Spinal cord (tissue), 10 donors: ENCODE results near the gene CENPP. TPM values are rescaled to one million over a fixed set of nuclear protein-coding genes. Genes with fewer than 3 reads are reported as not detected.
A peak's percentile ranks its signal among the peaks of the same experiment; 100 is the strongest.

Experiments
- DNase-seq, 6 donors: peaks; one replicate each; pipeline versions ENCODE4 v3.0.0 to v3.0.0-alpha.2; 2013 to 2015; ENCODE audit warnings: low spot score in 6 of 6, low read depth in 4 of 6
- H3K27ac ChIP-seq: one replicate; pipeline ENCODE4 v1.5.1; 2013; ENCODE audit warnings: low read depth, low read length, control low read depth
- H3K27me3 ChIP-seq: one replicate; pipeline ENCODE4 v1.6.1; 2013; ENCODE audit warnings: low read length; ENCODE audit not compliant: control insufficient read depth, insufficient read depth
- H3K36me3 ChIP-seq: one replicate; pipeline ENCODE4 v1.6.1; 2013; ENCODE audit warnings: low read length; ENCODE audit not compliant: control insufficient read depth, insufficient read depth
- H3K4me1 ChIP-seq: one replicate; pipeline ENCODE4 v1.6.1; 2013; ENCODE audit warnings: low read length; ENCODE audit not compliant: control insufficient read depth, insufficient read depth
- H3K4me3 ChIP-seq: one replicate; pipeline ENCODE4 v1.5.1; 2013; ENCODE audit warnings: low read depth, low read length, control low read depth
- H3K9me3 ChIP-seq: one replicate; pipeline ENCODE4 v1.6.1; 2013; ENCODE audit warnings: low read length; ENCODE audit not compliant: control insufficient read depth, insufficient read depth
- WGBS: methylation state at CpG from one replicate; pipeline ENCODE4 v1.1.5; 2013; ENCODE audit warnings: missing lambda C conversion rate; ENCODE audit not compliant: insufficient coverage; 5-methylcytosine and 5-hydroxymethylcytosine counted together
- polyA plus RNA-seq, 2 donors: library from polyadenylated mRNA; unstranded; fragments of 120-200 nt; gene quantifications; one replicate each; pipeline ENCODE4 v1.2.1, GENCODE V29; 2013; ENCODE audit not compliant: insufficient read length in 2 of 2
- total RNA-seq, 2 donors: library from RNA; depleted of rRNA in 1 of 2; stranded (reverse); fragments of 120-200 nt in 1 of 2; fragments of >200 nt in 1 of 2; gene quantifications; one replicate each; pipeline versions ENCODE4 v1.2.3 to v1.2.4, GENCODE V29; 2013 to 2014
- donor health status: healthy.

Gene CENPP
- total and polyA plus RNA-seq, 4 donors = 5.4 to 15.5 (median 10.2) TPM

- Histone ChIP-seq H3K36me3 (peaks cover 28% of the 10 kb centered on the region), H3K9me3 (peaks cover 3% of the 10 kb centered on the region), H3K4me3 (no peak overlapping the region), H3K4me1 (peaks cover 23% of the 10 kb centered on the region), H3K27me3 (no peaks in the 10 kb centered on the region), H3K27ac (peak overlapping the region; percentile 82)
- 19% methylated on average over 4 of the region's 11 CpGs for WGBS
- peak in 2 of 6 donors; percentile 66 to 77 for DNase-seq
Measured at GRCh38 chr9:92608909-92609445, 283.2 kb downstream of the CENPP start.

GRCh38 chr9:92610470-92611420 lies 285.0 kb downstream of the CENPP start:
- no peaks in the 10 kb centered on the region for H3K27me3 ChIP-seq
- H3K9me3 ChIP-seq = peaks cover 2% of the 10 kb centered on the region
- peaks cover 29% of the 10 kb centered on the region for H3K4me1 ChIP-seq
- DNase-seq = no peak
- H3K4me3 ChIP-seq = no peak overlapping the region
- peak overlapping the region; percentile 1 for H3K27ac ChIP-seq
- peaks cover 42% of the 10 kb centered on the region for H3K36me3 ChIP-seq
- WGBS = 89% methylated on average over 29 of the region's 32 CpGs

GRCh38 chr9:92611621-92612285 lies 286.0 kb downstream of the CENPP start:
- Histone ChIP-seq H3K4me3 (no peak overlapping the region), H3K9me3 (no peaks in the 10 kb centered on the region), H3K4me1 (peaks cover 29% of the 10 kb centered on the region), H3K36me3 (peaks cover 49% of the 10 kb centered on the region), H3K27ac (no peak overlapping the region), H3K27me3 (no peaks in the 10 kb centered on the region)
- peak in 1 of 6 donors; percentile 17 for DNase-seq
- WGBS = 71% methylated on average over 10 of the region's 10 CpGs

- H3K27me3 ChIP-seq = no peaks in the 10 kb centered on the region
- H3K4me3 ChIP-seq = no peak overlapping the region
- no peak overlapping the region for H3K27ac ChIP-seq
- WGBS = 93% methylated on average over 4 of the region's 5 CpGs
- H3K9me3 ChIP-seq = no peaks in the 10 kb centered on the region
- H3K36me3 ChIP-seq = peaks cover 54% of the 10 kb centered on the region
- DNase-seq = no peak
- H3K4me1 ChIP-seq = peaks cover 32% of the 10 kb centered on the region
Measured at GRCh38 chr9:92612292-92612691, 286.5 kb downstream of the CENPP start.

- H3K9me3 ChIP-seq = no peaks in the 10 kb centered on the region
- peaks cover 57% of the 10 kb centered on the region for H3K36me3 ChIP-seq
- no peaks in the 10 kb centered on the region for H3K27me3 ChIP-seq
- H3K27ac ChIP-seq = peak overlapping the region; percentile 64
- no peak for DNase-seq
- 97% methylated on average over 6 of the region's 11 CpGs for WGBS
- no peak overlapping the region for H3K4me3 ChIP-seq
- peaks cover 34% of the 10 kb centered on the region for H3K4me1 ChIP-seq
Measured at GRCh38 chr9:92612816-92613215, 287.1 kb downstream of the CENPP start.

GRCh38 chr9:92613268-92614122 lies 287.7 kb downstream of the CENPP start:
- Histone ChIP-seq H3K9me3 (no peaks in the 10 kb centered on the region), H3K36me3 (peaks cover 64% of the 10 kb centered on the region), H3K4me1 (peaks cover 31% of the 10 kb centered on the region), H3K27ac (peak overlapping the region; percentile 64), H3K27me3 (no peaks in the 10 kb centered on the region), H3K4me3 (no peak overlapping the region)
- no peak for DNase-seq
- WGBS = 70% methylated on average over 20 of the region's 23 CpGs

GRCh38 chr9:92614123-92614510 lies 288.4 kb downstream of the CENPP start:
- H3K36me3 ChIP-seq = peaks cover 68% of the 10 kb centered on the region
- 89% methylated on average over 2 of the region's 9 CpGs for WGBS

GRCh38 chr9:92614763-92615461 lies 289.2 kb downstream of the CENPP start:
- no peak overlapping the region for H3K4me3 ChIP-seq
- H3K27ac ChIP-seq = peak overlapping the region; percentile 91
- no peaks in the 10 kb centered on the region for H3K9me3 ChIP-seq
- peaks cover 18% of the 10 kb centered on the region for H3K4me1 ChIP-seq
- WGBS = 84% methylated on average over 14 of the region's 17 CpGs
- no peak for DNase-seq
- no peaks in the 10 kb centered on the region for H3K27me3 ChIP-seq
- peaks cover 76% of the 10 kb centered on the region for H3K36me3 ChIP-seq

More at GRCh38 chr9:92614123-92614510, 288.4 kb downstream of the CENPP start:
- peak overlapping the region; percentile 91 for H3K27ac ChIP-seq
- no peak for DNase-seq
- H3K4me3 ChIP-seq = no peak overlapping the region
- no peaks in the 10 kb centered on the region for H3K27me3 ChIP-seq
- no peaks in the 10 kb centered on the region for H3K9me3 ChIP-seq
- peaks cover 25% of the 10 kb centered on the region for H3K4me1 ChIP-seq
